Mucosa of stomach (tissue), 1 donor: ENCODE results near the gene ZNF438.
"Not testable (repeated sequence)": the region's sequence is repeated elsewhere in the genome, so short reads cannot be mapped to it uniquely, and the experiment has no call there.

ENCODE experiments used
- H3K27me3 ChIP-seq: one replicate; pipeline ENCODE4 v1.7.0; 2013; ENCODE audit warnings: mild to moderate bottlenecking, low read length; ENCODE audit not compliant: control insufficient read depth, insufficient read depth
- H3K36me3 ChIP-seq: one replicate; pipeline ENCODE4 v1.7.0; 2013; ENCODE audit warnings: low read length; ENCODE audit not compliant: control insufficient read depth, insufficient read depth
- H3K4me1 ChIP-seq: one replicate; pipeline ENCODE4 v1.7.0; 2013; ENCODE audit warnings: mild to moderate bottlenecking, low read length; ENCODE audit not compliant: control insufficient read depth, insufficient read depth
- H3K4me3 ChIP-seq: one replicate; pipeline ENCODE4 v1.7.0; 2013; ENCODE audit warnings: low read length
- H3K9ac ChIP-seq: one replicate; pipeline ENCODE4 v1.7.0; 2013; ENCODE audit warnings: mild to moderate bottlenecking, low read length, moderate library complexity
- H3K9me3 ChIP-seq: one replicate; pipeline ENCODE4 v1.7.0; 2013; ENCODE audit warnings: mild to moderate bottlenecking, low read length, moderate library complexity; ENCODE audit not compliant: control insufficient read depth
- donor health status: Pancreatic carcinoma.

ZNF438 gene

DNA sequence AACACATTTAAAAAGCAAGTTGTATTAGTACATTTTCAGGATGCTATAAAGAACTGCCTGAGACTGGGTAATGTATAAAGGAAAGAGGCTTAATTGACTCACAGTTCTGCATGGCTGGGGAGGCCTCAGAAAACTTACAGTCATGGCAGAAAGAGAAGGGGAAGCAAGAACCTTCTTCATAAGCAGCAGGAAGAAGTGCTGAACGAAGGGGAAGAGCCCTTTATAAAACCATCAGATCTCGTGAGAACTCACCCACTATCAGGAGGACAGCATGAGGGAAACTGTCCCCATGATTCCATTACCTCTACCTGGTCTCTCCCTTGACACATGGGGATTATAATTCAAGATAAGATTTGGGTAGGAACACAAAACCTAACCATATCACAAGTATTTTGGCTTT, 7.3 kb upstream of the ZNF438 start:
- not testable (repeated sequence) for H3K27me3 ChIP-seq, H3K36me3 ChIP-seq, H3K9me3 ChIP-seq, H3K9ac ChIP-seq, H3K4me3 ChIP-seq, H3K4me1 ChIP-seq

DNA sequence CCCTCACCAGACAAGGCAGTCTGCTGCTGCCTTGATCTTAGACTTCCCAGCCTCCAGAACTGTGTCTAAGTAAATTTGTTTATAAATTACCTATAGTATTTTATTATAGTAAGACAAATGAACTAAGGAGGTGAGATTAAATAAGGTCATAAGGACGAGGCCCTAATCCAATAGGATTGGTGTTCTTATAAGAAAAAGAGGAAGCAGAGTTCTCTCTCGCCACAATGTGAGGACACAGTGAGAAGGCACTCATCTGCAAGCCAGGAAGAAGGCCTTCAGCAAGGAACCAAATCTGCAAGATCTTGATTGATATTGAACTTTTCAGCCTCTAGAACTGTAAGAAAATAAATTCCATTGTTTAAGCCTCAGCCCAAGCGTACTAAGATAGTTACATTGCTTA, 6.1 kb upstream of the ZNF438 start:
- Histone ChIP-seq H3K9ac (no peak overlapping the region), H3K9me3 (no peaks in the 10 kb centered on the region), H3K27me3 (no peaks in the 10 kb centered on the region), H3K4me3 (no peak overlapping the region), H3K36me3 (no peaks in the 10 kb centered on the region), H3K4me1 (peaks cover 7% of the 10 kb centered on the region)

DNA sequence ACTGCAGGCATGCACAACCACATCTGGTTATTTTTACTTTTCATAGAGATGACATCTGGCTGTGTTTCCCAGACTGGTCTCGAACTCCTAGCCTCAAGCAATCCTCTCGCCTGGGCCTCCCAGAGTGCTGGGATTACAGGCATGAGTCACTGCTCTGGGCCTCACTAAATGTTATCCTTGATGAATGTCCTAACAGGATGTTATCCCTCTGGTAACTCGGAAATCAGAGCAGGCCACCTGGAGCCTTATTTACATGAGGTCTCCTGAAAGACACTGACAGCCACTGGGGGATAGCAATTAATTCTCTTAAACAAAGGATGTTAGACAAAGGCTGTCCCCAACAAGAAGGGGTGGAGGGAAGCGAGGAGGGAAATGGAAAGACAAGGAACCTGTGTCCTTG, 4.5 kb upstream of the ZNF438 start:
- Histone ChIP-seq H3K9me3 (no peaks in the 10 kb centered on the region), H3K9ac (no peak overlapping the region), H3K4me1 (peaks cover 8% of the 10 kb centered on the region), H3K36me3 (no peaks in the 10 kb centered on the region), H3K4me3 (no peak overlapping the region), H3K27me3 (no peaks in the 10 kb centered on the region)

DNA sequence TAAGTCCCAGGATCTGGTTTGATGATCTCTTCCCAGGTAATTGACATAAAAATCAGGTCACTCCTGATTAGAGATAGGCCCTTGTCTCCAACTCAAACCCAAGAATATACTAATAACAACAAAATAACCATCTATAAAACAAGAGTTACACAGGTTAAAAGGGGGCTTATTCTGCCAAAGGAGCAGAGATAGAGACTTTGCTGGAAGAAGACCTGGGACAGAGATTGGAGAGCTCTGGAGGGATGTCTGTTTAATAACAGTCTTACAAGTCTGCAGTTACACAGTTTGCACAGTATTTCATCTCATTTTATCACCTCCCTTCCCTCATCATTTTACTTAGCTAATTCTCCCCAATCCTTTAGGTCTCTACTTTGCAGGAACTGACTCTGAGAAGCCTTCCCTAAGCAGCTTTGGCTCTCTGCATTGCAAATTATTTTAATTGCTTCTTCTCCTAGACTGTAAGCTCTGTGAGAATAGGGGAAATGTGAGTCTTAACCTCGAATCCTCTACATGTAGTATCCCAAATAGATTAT, 3.7 kb upstream of the ZNF438 start:
- Histone ChIP-seq H3K9ac (no peak overlapping the region), H3K4me3 (no peak overlapping the region), H3K9me3 (no peaks in the 10 kb centered on the region), H3K36me3 (no peaks in the 10 kb centered on the region), H3K27me3 (no peaks in the 10 kb centered on the region), H3K4me1 (peaks cover 17% of the 10 kb centered on the region)

DNA sequence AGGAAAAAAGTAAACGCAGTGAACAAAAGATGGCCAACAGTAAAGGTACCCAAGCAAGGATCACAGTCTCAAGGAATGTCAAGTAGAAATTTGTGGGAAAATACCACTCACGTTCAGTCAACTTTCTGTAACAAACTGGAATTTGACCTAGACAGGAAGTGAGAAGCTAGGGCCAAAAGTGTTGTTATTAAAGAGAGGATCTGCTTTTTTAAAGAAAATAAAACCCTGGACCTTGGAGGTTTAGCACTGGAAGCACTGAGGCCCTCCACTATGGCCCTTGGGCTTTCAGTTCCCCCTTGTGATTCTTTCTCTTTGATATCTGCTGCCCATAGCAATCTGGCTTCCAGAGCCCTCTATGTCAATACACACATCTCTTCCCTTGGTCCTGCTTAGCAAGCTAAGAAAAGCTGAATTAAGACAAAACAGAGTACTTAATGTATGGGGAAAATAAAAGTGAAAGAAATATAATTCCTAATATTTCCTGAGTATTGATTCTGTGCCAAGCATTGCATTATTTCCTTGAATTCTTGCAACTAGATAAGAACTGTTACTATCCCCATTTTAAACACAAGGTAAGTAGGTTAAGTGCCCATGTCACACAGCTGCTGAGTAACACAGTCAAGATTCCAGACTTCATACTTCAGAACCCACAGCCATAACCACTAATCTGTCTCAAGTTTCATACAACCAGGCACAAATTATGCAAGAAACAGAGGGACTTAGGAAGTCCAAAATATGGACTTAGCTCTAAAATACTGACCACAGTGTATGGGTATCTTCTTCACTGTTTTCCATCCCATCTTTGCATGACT, 2.6 kb upstream of the ZNF438 start:
- Histone ChIP-seq H3K4me1 (peaks cover 17% of the 10 kb centered on the region), H3K27me3 (no peaks in the 10 kb centered on the region), H3K9me3 (no peaks in the 10 kb centered on the region), H3K4me3 (no peak overlapping the region), H3K9ac (no peak overlapping the region), H3K36me3 (no peaks in the 10 kb centered on the region)

DNA sequence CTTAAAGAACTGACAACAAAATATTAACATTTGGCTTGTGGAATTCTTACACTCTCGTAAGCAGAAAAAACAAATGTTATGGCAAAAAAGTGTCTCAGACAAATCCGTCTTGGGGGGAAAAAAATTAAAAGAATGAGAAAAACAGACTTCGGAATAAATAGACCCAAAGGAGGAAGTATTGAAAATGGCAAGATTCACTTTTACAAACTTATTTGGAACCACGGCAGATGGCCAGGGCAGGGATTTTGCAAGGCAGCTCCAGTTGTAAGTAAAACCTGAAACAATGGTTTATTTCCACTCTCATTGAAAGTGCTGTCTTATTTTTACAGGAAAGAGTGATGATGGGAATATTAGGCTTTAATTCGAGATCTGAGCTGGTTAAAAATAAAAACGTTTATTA, 1.5 kb upstream of the ZNF438 start:
- H3K36me3 ChIP-seq: no peaks in the 10 kb centered on the region
- H3K9ac ChIP-seq: no peak overlapping the region
- peaks cover 17% of the 10 kb centered on the region for H3K4me1 ChIP-seq
- no peak overlapping the region for H3K4me3 ChIP-seq
- no peaks in the 10 kb centered on the region for H3K27me3 ChIP-seq
- H3K9me3 ChIP-seq: no peaks in the 10 kb centered on the region

DNA sequence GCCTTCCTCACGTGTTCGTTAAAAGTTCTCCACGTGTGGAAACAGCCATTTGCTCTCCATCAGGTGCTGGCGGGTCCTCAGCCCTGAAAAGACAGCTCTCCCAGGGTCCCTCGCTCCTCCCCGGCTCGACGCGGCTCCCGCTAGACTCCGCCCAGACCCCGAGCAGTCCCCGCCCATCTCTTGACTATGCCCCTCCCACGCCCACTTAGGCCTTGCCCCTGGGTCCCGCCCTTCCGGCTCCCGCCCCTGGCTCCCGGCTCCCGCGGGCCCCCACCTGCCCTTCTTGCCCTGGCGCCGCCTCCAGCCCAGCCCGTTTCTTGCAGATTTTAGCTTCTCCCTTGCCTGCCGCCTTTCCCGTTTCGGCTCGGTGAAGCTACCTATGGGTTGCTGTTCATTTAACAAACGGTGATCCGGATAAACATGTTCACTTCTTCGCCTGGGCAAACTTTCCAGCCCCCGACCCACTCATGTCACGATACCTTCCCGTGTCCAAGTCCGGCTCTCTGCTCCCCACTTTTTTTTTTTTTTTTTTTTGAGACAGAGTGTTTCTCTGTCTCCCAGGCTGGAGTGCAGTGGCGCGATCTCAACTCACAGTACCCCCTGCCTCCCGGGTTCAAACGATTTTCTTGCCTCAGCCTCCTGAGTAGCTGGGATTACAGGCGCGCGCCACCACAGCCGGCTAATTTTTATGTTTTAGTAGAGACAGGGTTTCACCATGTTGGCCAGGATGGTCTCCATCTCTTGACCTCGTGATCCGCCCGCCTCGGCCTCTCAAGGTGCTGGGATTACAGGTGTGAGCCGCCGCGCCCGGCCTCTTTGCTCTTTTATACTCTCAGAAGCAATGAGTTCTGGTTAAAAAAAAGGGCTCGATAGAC, 830 bp upstream of the ZNF438 start:
- peak overlapping the region; percentile 97 for H3K9ac ChIP-seq
- no peaks in the 10 kb centered on the region for H3K27me3 ChIP-seq
- no peaks in the 10 kb centered on the region for H3K36me3 ChIP-seq
- peak overlapping the region; percentile 43 for H3K4me3 ChIP-seq
- H3K4me1 ChIP-seq: peaks cover 17% of the 10 kb centered on the region
- H3K9me3 ChIP-seq: no peaks in the 10 kb centered on the region

DNA sequence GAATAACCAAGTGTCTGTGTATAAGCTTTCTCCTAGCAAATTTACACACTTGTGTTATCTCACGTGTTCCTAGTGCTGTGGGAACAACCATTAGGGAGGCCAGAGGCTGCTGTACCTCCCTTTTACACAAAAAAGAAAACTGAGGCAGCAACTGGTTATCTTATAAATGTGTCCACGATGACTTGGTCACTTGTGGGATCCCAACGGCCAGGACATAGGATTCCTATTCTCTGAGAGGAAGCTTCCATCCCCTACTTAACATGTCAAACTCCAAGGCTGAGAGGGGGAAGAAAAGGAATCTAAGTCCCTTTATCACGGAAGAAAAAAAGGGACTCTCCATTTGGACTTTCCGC, 484 bp downstream of the ZNF438 start:
- Histone ChIP-seq H3K9me3 (no peaks in the 10 kb centered on the region), H3K4me3 (peak overlapping the region; percentile 43), H3K27me3 (no peaks in the 10 kb centered on the region), H3K36me3 (no peaks in the 10 kb centered on the region), H3K9ac (peak overlapping the region; percentile 97), H3K4me1 (peaks cover 17% of the 10 kb centered on the region)

DNA sequence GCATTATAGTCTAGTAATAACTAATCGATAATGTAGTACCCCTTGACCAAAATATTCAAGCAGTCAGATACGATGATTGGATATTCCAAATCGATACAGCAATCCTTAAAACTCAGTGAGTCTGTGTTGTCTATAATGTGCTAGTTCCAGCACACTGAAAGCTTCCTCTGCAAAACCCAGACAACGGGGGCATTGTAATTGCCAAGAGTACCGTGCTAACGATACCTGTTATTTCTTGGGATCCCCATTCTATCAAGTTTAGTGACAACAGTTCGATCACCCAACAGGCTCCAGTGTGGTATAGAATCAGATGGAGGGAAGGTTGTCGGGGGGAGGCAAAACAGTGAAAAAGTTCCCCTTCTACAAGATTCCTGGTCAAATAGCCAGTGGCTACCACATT, 865 bp downstream of the ZNF438 start:
- H3K36me3 ChIP-seq: no peaks in the 10 kb centered on the region
- H3K9me3 ChIP-seq: no peaks in the 10 kb centered on the region
- peak overlapping the region; percentile 97 for H3K9ac ChIP-seq
- peaks cover 17% of the 10 kb centered on the region for H3K4me1 ChIP-seq
- H3K4me3 ChIP-seq: peak overlapping the region; percentile 43
- no peaks in the 10 kb centered on the region for H3K27me3 ChIP-seq

DNA sequence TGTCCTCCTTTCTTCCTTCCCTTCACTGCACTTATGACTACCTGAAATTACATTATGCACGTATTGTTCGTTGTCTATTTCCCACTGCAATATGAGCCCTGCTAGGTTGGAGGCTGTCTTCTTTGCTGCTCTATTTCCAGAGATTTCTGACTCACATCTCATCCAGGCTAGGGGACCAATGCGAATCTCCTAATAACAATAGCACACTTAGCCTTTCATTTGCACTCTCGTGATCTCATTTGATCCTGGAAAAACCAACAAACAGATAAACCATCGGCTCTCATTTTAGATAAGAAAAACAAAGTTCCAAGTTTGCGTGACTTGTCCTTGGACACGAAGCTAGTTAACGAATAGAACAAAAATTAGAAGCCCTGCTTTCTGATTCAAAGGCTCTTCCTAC, 1.4 kb downstream of the ZNF438 start:
- Histone ChIP-seq H3K4me3 (no peak overlapping the region), H3K4me1 (peaks cover 17% of the 10 kb centered on the region), H3K27me3 (no peaks in the 10 kb centered on the region), H3K9me3 (no peaks in the 10 kb centered on the region), H3K36me3 (no peaks in the 10 kb centered on the region), H3K9ac (peak overlapping the region; percentile 97)

DNA sequence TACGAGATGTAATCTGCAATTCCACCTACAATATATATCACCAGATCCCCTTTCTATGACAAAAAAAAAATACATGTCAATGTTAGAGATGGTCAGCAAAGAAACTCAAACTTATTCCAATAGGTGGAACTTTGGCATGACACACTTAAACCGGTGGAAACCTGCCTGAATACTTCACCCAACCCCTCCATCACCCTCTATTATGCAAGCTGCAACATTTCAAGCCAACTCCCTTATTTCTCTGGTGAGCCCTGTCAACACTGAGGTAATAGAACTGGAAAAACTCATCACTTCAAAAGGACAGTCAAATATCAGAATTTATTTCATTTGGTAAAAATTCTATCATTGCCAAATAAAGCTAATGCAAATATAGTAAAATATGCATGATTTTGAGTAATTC, 3.6 kb downstream of the ZNF438 start:
- Histone ChIP-seq H3K9me3 (no peaks in the 10 kb centered on the region), H3K36me3 (no peaks in the 10 kb centered on the region), H3K4me3 (no peak overlapping the region), H3K27me3 (no peaks in the 10 kb centered on the region), H3K9ac (no peak overlapping the region), H3K4me1 (peaks cover 10% of the 10 kb centered on the region)

DNA sequence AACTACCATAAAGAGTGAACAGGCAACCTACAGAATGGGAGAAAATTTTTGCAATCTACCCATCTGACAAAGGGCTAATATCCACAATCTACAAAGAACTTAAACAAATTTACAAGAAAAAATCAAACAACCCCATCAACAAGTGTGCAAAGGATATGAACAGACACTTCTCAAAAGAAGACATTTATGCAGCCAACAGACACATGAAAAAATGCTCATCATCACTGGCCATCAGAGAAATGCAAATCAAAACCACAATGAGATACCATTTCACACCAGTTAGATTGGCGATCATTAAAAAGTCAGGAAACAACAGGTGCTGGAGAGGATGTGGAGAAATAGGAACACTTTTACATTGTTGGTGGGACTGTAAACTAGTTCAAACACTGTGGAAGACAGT, 5.4 kb downstream of the ZNF438 start:
- H3K4me3 ChIP-seq, H3K4me1 ChIP-seq, H3K27me3 ChIP-seq, H3K36me3 ChIP-seq, H3K9ac ChIP-seq, H3K9me3 ChIP-seq: not testable (repeated sequence)
